H1 (cell line): ENCODE measurements around the gene AKR1C8. TPM values are rescaled to one million over a fixed set of nuclear protein-coding genes. Genes with fewer than 3 reads are reported as not detected.
"Not testable (repeated sequence)": the region's sequence is repeated elsewhere in the genome, so short reads cannot be mapped to it uniquely, and the experiment has no call there.

Source experiments
- CTCF ChIA-PET: fragments of 300-600 bp; sonication (Branson Sonifier 250); formaldehyde crosslinking; loops from one replicate; lab custom pipeline; 2021; ENCODE audit not compliant: partially characterized antibody; lab: Charles Lee
- POLR2A ChIA-PET: fragments of 300-600 bp; sonication (Branson Sonifier 250); formaldehyde crosslinking; loops from one replicate; lab custom pipeline; 2021; ENCODE audit warnings: inconsistent platforms; ENCODE audit not compliant: partially characterized antibody; lab: Charles Lee
- DNase-seq, 2 experiments: peaks; one replicate each; pipeline versions ENCODE4 v3.0.0 to v3.0.0-alpha.2; 2010 to 2022; ENCODE audit warnings: low spot score in 2 of 2, low read depth in 1 of 2, mixed read lengths in 1 of 2
- FAIRE-seq: peaks from 2 replicates; lab custom pipeline; 2011; peaks lifted over from hg19 to GRCh38; lab: Jason Lieb, UNC
- H2AFZ ChIP-seq: 2 replicates; pipeline ENCODE4 v1.8.1; 2012; ENCODE audit warnings: low read length, inconsistent platforms
- H2AK5ac ChIP-seq: 2 replicates; pipeline ENCODE4 v1.6.1; 2013; ENCODE audit warnings: low read depth, low read length
- H2BK120ac ChIP-seq: replicated peaks from 2 replicates; pipeline ENCODE3; 2013; ENCODE audit warnings: low read depth, low read length, inconsistent platforms
- H2BK12ac ChIP-seq: 2 replicates; pipeline ENCODE4 v1.6.1; 2013; ENCODE audit warnings: low read depth, low read length
- H2BK15ac ChIP-seq: 2 replicates; pipeline ENCODE4 v1.6.1; 2013; ENCODE audit warnings: low read length
- H2BK20ac ChIP-seq: 2 replicates; pipeline ENCODE4 v1.6.1; 2013; ENCODE audit warnings: low read length
- H2BK5ac ChIP-seq: 2 replicates; pipeline ENCODE4 v1.6.1; 2013; ENCODE audit warnings: low read depth, low read length
- H3K14ac ChIP-seq: 2 replicates; pipeline ENCODE4 v1.6.1; 2013; ENCODE audit warnings: inconsistent platforms; ENCODE audit not compliant: insufficient read length
- H3K18ac ChIP-seq: 2 replicates; pipeline ENCODE4 v1.6.1; 2013; ENCODE audit warnings: low read length; ENCODE audit errors: extremely low read depth
- H3K23ac ChIP-seq: 2 replicates; pipeline ENCODE4 v1.6.1; 2013; ENCODE audit warnings: inconsistent platforms; ENCODE audit not compliant: insufficient read length
- H3K23me2 ChIP-seq: 2 replicates; pipeline ENCODE4 v1.6.1; 2013; ENCODE audit warnings: low read depth, low read length
- H3K27ac ChIP-seq: 2 replicates; pipeline ENCODE4 v1.6.1; 2011; ENCODE audit warnings: low read depth, low read length, inconsistent platforms
- H3K27me3 ChIP-seq, 4 experiments: replicated peaks in 1 of 4; 1 replicate in 1 of 4; 2 replicates in 3 of 4; pipeline versions ENCODE4 v1.6.1 to v1.8.1; 2011 to 2013; ENCODE audit warnings: low read length in 3 of 4, mild to moderate bottlenecking in 3 of 4, inconsistent platforms in 2 of 4, mixed read lengths in 2 of 4, moderate library complexity in 1 of 4; ENCODE audit not compliant: control insufficient read depth in 3 of 4, insufficient read depth in 3 of 4; ENCODE audit errors: extremely low read depth in 1 of 4
- H3K36me3 ChIP-seq, 4 experiments: 2 replicates each; pipeline versions ENCODE4 v1.6.1 to v1.8.1; 2011 to 2013; ENCODE audit warnings: mild to moderate bottlenecking in 4 of 4, low read length in 3 of 4, moderate library complexity in 2 of 4, control low read depth in 1 of 4, inconsistent platforms in 1 of 4; ENCODE audit not compliant: insufficient read depth in 4 of 4, control insufficient read depth in 2 of 4
- H3K4ac ChIP-seq: replicated peaks from 2 replicates; pipeline ENCODE3; 2013; ENCODE audit warnings: low read length, low read depth, mixed read lengths, inconsistent platforms; ENCODE audit not compliant: insufficient read length
- H3K4me1 ChIP-seq, 4 experiments: replicated peaks in 1 of 4; 1 replicate in 1 of 4; 2 replicates in 3 of 4; pipeline versions ENCODE4 v1.6.1 to v1.8.1; 2011 to 2013; ENCODE audit warnings: low read length in 3 of 4, inconsistent platforms in 2 of 4, mixed read lengths in 1 of 4; ENCODE audit not compliant: insufficient read depth in 4 of 4, control insufficient read depth in 3 of 4
- H3K4me2 ChIP-seq, 2 experiments: 2 replicates each; pipeline versions ENCODE4 v1.6.1 to v1.8.1; 2011 to 2013; ENCODE audit warnings: low read depth in 2 of 2, low read length in 2 of 2, control low read depth in 1 of 2, inconsistent platforms in 1 of 2, mild to moderate bottlenecking in 1 of 2; ENCODE audit not compliant: insufficient read depth in 1 of 2
- H3K4me3 ChIP-seq, 4 experiments: fragments of 200-600, 300-600 bp in 1 of 4; sonication (generic), shearing (Covaris generic), sonication (Bioruptor Twin) in 1 of 4; 2 replicates each; pipeline versions ENCODE4 v1.5.1 to v1.8.1; 2011 to 2016; ENCODE audit warnings: low read length in 4 of 4, low read depth in 3 of 4, control low read depth in 2 of 4, inconsistent platforms in 2 of 4, mild to moderate bottlenecking in 2 of 4, mixed read lengths in 1 of 4, moderate library complexity in 1 of 4; ENCODE audit not compliant: insufficient read depth in 2 of 4; ENCODE audit errors: extremely low read depth in 1 of 4
- H3K56ac ChIP-seq: replicated peaks from 2 replicates; pipeline ENCODE3; 2013; ENCODE audit warnings: low read depth, mild to moderate bottlenecking, mixed read lengths, low read length, inconsistent platforms; ENCODE audit not compliant: insufficient read length
- H3K79me1 ChIP-seq: 2 replicates; pipeline ENCODE4 v1.6.1; 2013; ENCODE audit warnings: low read depth, low read length, control low read depth
- H3K79me2 ChIP-seq, 2 experiments: 2 replicates each; pipeline versions ENCODE4 v1.6.1 to v1.8.1; 2012 to 2013; ENCODE audit warnings: low read length in 2 of 2, mild to moderate bottlenecking in 2 of 2, inconsistent platforms in 1 of 2; ENCODE audit not compliant: insufficient read depth in 2 of 2, control insufficient read depth in 1 of 2
- H3K9ac ChIP-seq, 4 experiments: replicated peaks in 1 of 4; 1 replicate in 1 of 4; 2 replicates in 3 of 4; pipeline versions ENCODE4 v1.6.1 to v1.8.1; 2011 to 2013; ENCODE audit warnings: low read depth in 3 of 4, low read length in 3 of 4, control low read depth in 2 of 4, mild to moderate bottlenecking in 2 of 4, moderate library complexity in 2 of 4, inconsistent platforms in 1 of 4; ENCODE audit errors: extremely low read depth in 1 of 4
- H3K9me3 ChIP-seq, 2 experiments: 2 replicates each; pipeline versions ENCODE4 v1.6.1 to v1.8.1; 2012 to 2013; ENCODE audit warnings: mild to moderate bottlenecking in 2 of 2, moderate library complexity in 2 of 2, control low read depth in 1 of 2, inconsistent platforms in 1 of 2, low read depth in 1 of 2, low read length in 1 of 2, mixed read lengths in 1 of 2; ENCODE audit not compliant: insufficient read depth in 2 of 2
- H4K20me1 ChIP-seq, 2 experiments: replicated peaks in 1 of 2; 2 replicates each; pipeline versions ENCODE3 to v1.8.1; 2011 to 2013; ENCODE audit warnings: inconsistent platforms in 2 of 2, low read length in 2 of 2, mild to moderate bottlenecking in 1 of 2; ENCODE audit not compliant: insufficient read depth in 2 of 2, control insufficient read depth in 1 of 2
- H4K5ac ChIP-seq: 2 replicates; pipeline ENCODE4 v1.6.1; 2013; ENCODE audit warnings: low read length, low read depth, mixed read lengths, inconsistent platforms; ENCODE audit not compliant: insufficient read length
- H4K8ac ChIP-seq: 2 replicates; pipeline ENCODE4 v1.8.0; 2013; ENCODE audit warnings: mild to moderate bottlenecking, moderate library complexity, low read length, inconsistent platforms; ENCODE audit not compliant: insufficient read depth; ENCODE audit errors: extremely low read depth
- H4K91ac ChIP-seq: replicated peaks from 2 replicates; pipeline ENCODE3; 2013; ENCODE audit warnings: low read length, mixed read lengths, inconsistent platforms; ENCODE audit not compliant: insufficient read length
- WGBS, 2 experiments: shearing (Covaris generic) in 1 of 2; methylation state at CpG; one replicate each; pipeline versions ENCODE4 v1.1.6 to v1.1.7; 2013 to 2015; ENCODE audit warnings: low lambda C conversion rate in 2 of 2, mixed read lengths in 2 of 2, inconsistent platforms in 1 of 2, low coverage in 1 of 2, missing lambda C conversion rate in 1 of 2; ENCODE audit not compliant: insufficient replicate concordance in 2 of 2, insufficient coverage in 1 of 2, insufficient read length in 1 of 2; ENCODE audit errors: extremely low coverage in 1 of 2, missing lambda C conversion rate in 1 of 2; 5-methylcytosine and 5-hydroxymethylcytosine counted together
- polyA plus RNA-seq, 7 experiments: library from polyadenylated mRNA; depleted of rRNA in 3 of 7; stranded (reverse) in 5 of 7; unstranded in 2 of 7; fragments of >200 nt in 5 of 7; fragments of 200-250 nt in 2 of 7; gene quantifications; 1 replicate in 5 of 7; 2 replicates in 1 of 7; 4 replicates in 1 of 7; pipeline versions ENCODE4 v1.2.1 to v1.2.3, GENCODE V29; 2011 to 2013; ENCODE audit warnings: missing spikeins in 2 of 7, mixed read lengths in 2 of 7
- total RNA-seq: library from RNA; stranded (reverse); fragmentation: NEBNext Ultra II Directional; extraction: Animal tissue kit (Norgen Biotek cat#: 25700); gene quantifications from 2 replicates; pipeline ENCODE4 v1.2.1, GENCODE V29; 2021

AKR1C8 gene
- total and polyA plus RNA-seq, 2 of the 8 experiments (the other 6 are each of a cell fraction or from before 2014, with no cell fraction given): not detected

- FAIRE-seq, H3K27ac ChIP-seq, H3K79me2 ChIP-seq, H3K79me1 ChIP-seq, H2BK5ac ChIP-seq, H4K8ac ChIP-seq, H3K23me2 ChIP-seq, H3K36me3 ChIP-seq, H2BK20ac ChIP-seq, H4K5ac ChIP-seq, H3K9ac ChIP-seq, H3K23ac ChIP-seq, H2BK15ac ChIP-seq, H4K91ac ChIP-seq, H3K4me2 ChIP-seq, DNase-seq, CTCF ChIA-PET, H3K14ac ChIP-seq, H2BK120ac ChIP-seq, H3K27me3 ChIP-seq, H3K56ac ChIP-seq, H3K4ac ChIP-seq, H3K4me1 ChIP-seq, H3K4me3 ChIP-seq, H2AFZ ChIP-seq, POLR2A ChIA-PET, H4K20me1 ChIP-seq, H3K18ac ChIP-seq, H2BK12ac ChIP-seq, H2AK5ac ChIP-seq: not testable (repeated sequence)
- WGBS, 2 experiments: 87% methylated on average over 5 of the region's 12 CpGs; no CpG with 5 or more reads in 1 of the 2 experiments
- H3K9me3 ChIP-seq: peaks cover 10 to 11% of the 10 kb centered on the region in 2 experiments; a peak in 2 of 4 replicates
These were observed 75.1 kb downstream of the AKR1C8 start for GRCh38 chr10:5109861-5110260.
